ENCODE data around the gene AK3.
"Not testable (repeated sequence)": the region's sequence is repeated elsewhere in the genome, so short reads cannot be mapped to it uniquely, and the experiment has no call there.

The AK3 gene

DNA sequence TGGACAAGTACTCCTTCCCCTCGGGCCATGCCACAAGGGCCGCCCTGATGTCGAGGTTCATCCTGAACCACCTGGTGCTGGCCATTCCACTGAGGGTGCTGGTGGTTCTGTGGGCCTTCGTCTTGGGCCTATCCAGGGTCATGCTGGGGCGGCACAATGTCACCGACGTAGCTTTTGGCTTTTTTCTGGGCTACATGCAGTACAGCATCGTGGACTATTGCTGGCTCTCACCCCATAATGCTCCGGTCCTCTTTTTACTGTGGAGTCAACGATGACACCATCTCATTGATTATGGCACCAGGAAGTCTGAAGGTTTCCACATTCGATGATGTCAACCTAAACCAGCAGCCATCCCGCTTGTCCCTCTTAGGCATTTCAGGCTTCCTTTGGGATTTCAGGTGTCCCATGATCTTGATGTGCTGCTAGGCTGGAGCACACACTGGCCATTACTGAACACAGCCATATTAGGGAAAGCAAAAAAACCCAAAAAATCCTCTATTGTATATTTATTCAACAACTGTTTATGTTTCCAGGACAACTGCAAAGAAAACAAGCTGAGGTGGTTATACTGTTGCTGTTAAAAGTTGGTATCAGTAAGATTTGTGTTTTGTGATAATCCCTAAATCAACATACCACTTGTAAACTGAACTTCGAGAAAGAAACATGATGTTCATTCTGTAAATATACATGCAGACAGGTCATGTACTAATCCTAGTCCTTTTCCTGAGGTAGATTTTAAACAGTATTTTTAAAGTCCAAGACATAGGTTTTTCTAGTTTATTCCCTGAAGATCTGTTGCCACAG, 77.8 kb downstream of the AK3 start:
- no peak for DNase-seq

DNA sequence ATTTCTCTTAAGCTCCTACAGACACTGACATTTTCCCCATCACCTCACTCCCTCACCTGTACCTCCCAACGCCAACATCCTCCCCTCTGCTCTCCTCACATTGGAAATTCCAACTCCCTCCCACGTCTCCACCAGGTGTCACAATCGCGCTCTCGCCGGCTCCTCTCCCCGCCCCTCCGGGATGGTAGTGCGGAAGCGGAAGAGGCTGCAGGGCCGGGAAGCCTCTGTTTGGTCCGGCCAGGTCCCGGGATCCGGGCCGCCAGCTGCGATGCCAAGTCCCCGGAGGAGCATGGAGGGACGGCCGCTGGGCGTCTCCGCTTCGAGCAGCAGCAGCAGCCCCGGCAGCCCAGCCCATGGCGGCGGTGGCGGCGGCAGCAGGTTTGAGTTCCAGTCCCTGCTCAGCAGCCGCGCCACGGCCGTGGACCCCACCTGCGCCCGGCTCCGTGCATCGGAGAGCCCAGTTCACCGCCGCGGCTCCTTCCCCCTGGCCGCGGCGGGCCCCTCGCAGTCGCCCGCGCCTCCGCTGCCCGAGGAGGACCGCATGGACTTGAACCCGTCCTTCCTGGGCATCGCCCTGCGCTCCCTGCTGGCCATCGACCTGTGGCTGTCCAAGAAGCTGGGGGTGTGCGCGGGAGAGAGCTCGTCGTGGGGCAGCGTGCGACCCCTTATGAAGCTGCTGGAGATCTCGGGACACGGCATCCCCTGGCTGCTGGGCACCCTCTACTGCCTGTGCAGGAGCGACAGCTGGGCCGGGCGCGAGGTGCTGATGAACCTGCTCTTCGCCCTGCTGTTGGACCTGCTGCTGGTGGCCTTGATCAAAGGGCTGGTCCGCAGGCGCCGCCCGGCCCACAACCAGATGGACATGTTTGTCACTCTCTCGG, 78.7 kb downstream of the AK3 start, which contains the start of gene PLPP6:
Gene PLPP6, plus strand, starts transcription at position 187 of the 881 bp plus-strand sequence. Its CDS starts 82 bp downstream, at position 269.
- peak; percentile 61 for DNase-seq

GRCh38 chr9:4661611-4662010, 79.4 kb downstream of the AK3 start:
- no peak for DNase-seq

GRCh38 chr9:4661165-4661564, 79.8 kb downstream of the AK3 start:
- DNase-seq, result no peak

GRCh38 chr9:4660665-4661064, 80.3 kb downstream of the AK3 start:
- DNase-seq, result not testable (repeated sequence)

Measured in DMS 273 treated with DMSO at 0.1 percent for 48 hours (cell line).